Measurements from ENCODE around the gene SLC39A11.

The SLC39A11 gene

GRCh38 chr17:72614476-72614870, 478.0 kb downstream of the SLC39A11 start:
- H3K4me1 Mint-ChIP-seq = peaks cover 32% of the 10 kb centered on the region
- H3K36me3 Mint-ChIP-seq (ENCODE audit: low read depth) = no peaks in the 10 kb centered on the region
- no peaks in the 10 kb centered on the region for H3K9me3 Mint-ChIP-seq
- TF ChIP-seq CTCF (IDR thresholded peaks at IDR 0.05; ENCODE audit: unreplicated experiment in 3 of 3) = no peak
- H3K27me3 Mint-ChIP-seq (ENCODE audit: low read depth) = peaks cover 43% of the 10 kb centered on the region
- H3K27ac Mint-ChIP-seq = peak overlapping the region; percentile 14 to 65 (median 23)
- H3K4me3 Mint-ChIP-seq = no peak overlapping the region

GRCh38 chr17:72613806-72614292, 478.6 kb downstream of the SLC39A11 start:
- no peak for TF ChIP-seq CTCF (IDR thresholded peaks at IDR 0.05; ENCODE audit: unreplicated experiment in 3 of 3)
- H3K4me3 Mint-ChIP-seq = no peak overlapping the region
- H3K9me3 Mint-ChIP-seq = no peaks in the 10 kb centered on the region
- H3K27me3 Mint-ChIP-seq (ENCODE audit: low read depth) = peaks cover 39% of the 10 kb centered on the region
- peak overlapping the region; percentile 14 to 65 (median 23) for H3K27ac Mint-ChIP-seq
- H3K36me3 Mint-ChIP-seq (ENCODE audit: low read depth) = no peaks in the 10 kb centered on the region
- peaks cover 32% of the 10 kb centered on the region for H3K4me1 Mint-ChIP-seq

GRCh38 chr17:72613396-72613795, 479.1 kb downstream of the SLC39A11 start:
- Mint-ChIP-seq H3K27me3 (ENCODE audit: low read depth) (peaks cover 38% of the 10 kb centered on the region), H3K4me3 (no peak overlapping the region), H3K4me1 (peaks cover 31% of the 10 kb centered on the region), H3K36me3 (ENCODE audit: low read depth) (no peaks in the 10 kb centered on the region), H3K27ac (peak overlapping the region; percentile 32 to 65 (median 48)), H3K9me3 (peaks cover 4% of the 10 kb centered on the region)
- TF ChIP-seq CTCF (IDR thresholded peaks at IDR 0.05; ENCODE audit: unreplicated experiment in 3 of 3) = no peak

GRCh38 chr17:72611172-72611571, 481.3 kb downstream of the SLC39A11 start:
- H3K36me3 Mint-ChIP-seq (ENCODE audit: low read depth) = peaks cover 7% of the 10 kb centered on the region
- H3K9me3 Mint-ChIP-seq = peaks cover 15% of the 10 kb centered on the region
- H3K4me1 Mint-ChIP-seq = peaks cover 19% of the 10 kb centered on the region
- peaks cover 24% of the 10 kb centered on the region for H3K27me3 Mint-ChIP-seq (ENCODE audit: low read depth)
- TF ChIP-seq CTCF (IDR thresholded peaks at IDR 0.05; ENCODE audit: unreplicated experiment in 3 of 3) = no peak
- no peak overlapping the region for H3K4me3 Mint-ChIP-seq
- no peak overlapping the region for H3K27ac Mint-ChIP-seq

- no peak for TF ChIP-seq CTCF (IDR thresholded peaks at IDR 0.05; ENCODE audit: unreplicated experiment in 3 of 3)
- Mint-ChIP-seq H3K4me3 (no peak overlapping the region), H3K4me1 (peaks cover 9% of the 10 kb centered on the region), H3K27ac (no peak overlapping the region), H3K27me3 (ENCODE audit: low read depth) (peaks cover 25% of the 10 kb centered on the region), H3K9me3 (peaks cover 19% of the 10 kb centered on the region), H3K36me3 (ENCODE audit: low read depth) (peaks cover 7% of the 10 kb centered on the region)
Measured at GRCh38 chr17:72609501-72609900, 483.0 kb downstream of the SLC39A11 start.

- Mint-ChIP-seq H3K27me3 (ENCODE audit: low read depth) (peaks cover 21% of the 10 kb centered on the region), H3K36me3 (ENCODE audit: low read depth) (peaks cover 7% of the 10 kb centered on the region), H3K9me3 (peaks cover 19% of the 10 kb centered on the region), H3K27ac (no peak overlapping the region), H3K4me1 (no peaks in the 10 kb centered on the region), H3K4me3 (no peak overlapping the region)
- no peak for TF ChIP-seq CTCF (IDR thresholded peaks at IDR 0.05; ENCODE audit: unreplicated experiment in 3 of 3)
Measured at GRCh38 chr17:72608436-72608835, 484.1 kb downstream of the SLC39A11 start.
